GM12878 (cell line): Measurements from ENCODE around the gene CHST8.

Source experiments
- ATF3 ChIP-seq: IDR thresholded peaks from 2 replicates; pipeline ENCODE4 v1.6.1; 2011; ENCODE audit warnings: low read depth, mild to moderate bottlenecking, low read length, moderate library complexity, borderline replicate concordance; ENCODE audit errors: extremely low read depth
- CTCF ChIP-seq, 3 experiments: IDR thresholded peaks in 2 of 3; conservative IDR thresholded peaks in 1 of 3; 2 replicates each; pipeline ENCODE4 v1.5.1; 2011; ENCODE audit warnings: low read depth in 3 of 3, low read length in 3 of 3, mild to moderate bottlenecking in 3 of 3, control low read depth in 2 of 3, moderate library complexity in 2 of 3, inconsistent platforms in 1 of 3, mixed read lengths in 1 of 3; ENCODE audit not compliant: control insufficient read depth in 2 of 3, insufficient read depth in 1 of 3; ENCODE audit errors: extremely low read depth in 1 of 3
- E2F4 ChIP-seq: IDR thresholded peaks from 2 replicates; pipeline ENCODE4 v1.6.1; 2012; ENCODE audit warnings: low read depth, low read length, improper control_type of control experiment
- FOXK2 ChIP-seq: fragments of 450-650 bp; IDR thresholded peaks from 2 replicates; pipeline ENCODE4 v1.6.1; 2017; ENCODE audit warnings: mild to moderate bottlenecking, moderate library complexity
- MLLT1 ChIP-seq: fragments of 450-650 bp; IDR thresholded peaks from 2 replicates; pipeline ENCODE4 v1.6.1; 2016; ENCODE audit warnings: mild to moderate bottlenecking
- MYC ChIP-seq: IDR thresholded peaks from 2 replicates; pipeline ENCODE4 v1.6.1; 2011; ENCODE audit warnings: mild to moderate bottlenecking, low read length, moderate library complexity, inconsistent platforms; ENCODE audit not compliant: insufficient read depth, insufficient replicate concordance, insufficient read length, severe bottlenecking
- PBX3 ChIP-seq: IDR thresholded peaks from 2 replicates; pipeline ENCODE4 v1.6.1; 2011; ENCODE audit warnings: mild to moderate bottlenecking, low read depth, low read length, moderate library complexity; ENCODE audit not compliant: insufficient replicate concordance
- POLR2A ChIP-seq: IDR thresholded peaks from 2 replicates; pipeline ENCODE4 v1.6.1; 2011; ENCODE audit warnings: low read depth, mild to moderate bottlenecking, low read length
- ZBED1 ChIP-seq: IDR thresholded peaks from 2 replicates; pipeline ENCODE4 v1.6.1; 2016; ENCODE audit warnings: borderline replicate concordance
- ZNF384 ChIP-seq: IDR thresholded peaks from 2 replicates; pipeline ENCODE4 v1.6.1; 2012; ENCODE audit warnings: low read depth, mild to moderate bottlenecking, low read length, improper control_type of control experiment, borderline replicate concordance
- ZNF687 ChIP-seq: fragments of 450-650 bp; IDR thresholded peaks from 2 replicates; pipeline ENCODE4 v1.6.1; 2017; ENCODE audit warnings: mild to moderate bottlenecking, moderate library complexity
- ZZZ3 ChIP-seq: IDR thresholded peaks from 2 replicates; pipeline ENCODE4 v1.6.1; 2011; ENCODE audit warnings: low read depth; ENCODE audit not compliant: control insufficient read depth, insufficient read length

GRCh38 chr19:33767898-33768413, 146.2 kb downstream of the CHST8 start:
- TF ChIP-seq POLR2A (no peak), ATF3 (no peak), MYC (no peak), CTCF (IDR thresholded peaks at IDR 0.05 in 2 of 3, conservative IDR thresholded peaks at IDR 0.05 in 1 of 3; ENCODE audit: control insufficient read depth in 2 of 3, extremely low read depth in 1 of 3, insufficient read depth in 1 of 3, low read depth in 3 of 3, low read length in 3 of 3) (no peak), FOXK2 (no peak), ZNF384 (no peak), ZZZ3 (no peak), ZNF687 (no peak), ZBED1 (no peak), E2F4 (no peak), PBX3 (no peak), MLLT1 (no peak)
